Embryonic facial prominence (tissue), 1 donor: ENCODE results near the gene FNBP1L.

Experiments
- DNase-seq: peaks from one replicate; pipeline ENCODE4 v3.0.0-alpha.2; 2016; ENCODE audit errors: extremely low spot score

The FNBP1L gene

GRCh38 chr1:93489756-93490155 is 41.8 kb downstream of the FNBP1L start:
- no peak for DNase-seq

GRCh38 chr1:93490357-93490756 is 42.4 kb downstream of the FNBP1L start:
- no peak for DNase-seq

GRCh38 chr1:93495911-93496310 is 48.0 kb downstream of the FNBP1L start:
- no peak for DNase-seq

- no peak for DNase-seq
These were observed 48.6 kb downstream of the FNBP1L start for GRCh38 chr1:93496520-93496919.

GRCh38 chr1:93499075-93499474 is 51.2 kb downstream of the FNBP1L start:
- no peak for DNase-seq

- DNase-seq = no peak
These were observed 51.6 kb downstream of the FNBP1L start for GRCh38 chr1:93499533-93499932.

- DNase-seq = no peak
These were observed 52.4 kb downstream of the FNBP1L start for GRCh38 chr1:93500275-93500674.

GRCh38 chr1:93501399-93501798 is 53.5 kb downstream of the FNBP1L start:
- DNase-seq = no peak

- no peak for DNase-seq
These were observed 54.0 kb downstream of the FNBP1L start for GRCh38 chr1:93501829-93502369.

- no peak for DNase-seq
These were observed 54.7 kb downstream of the FNBP1L start for GRCh38 chr1:93502571-93502970.

- DNase-seq = no peak
These were observed 55.2 kb downstream of the FNBP1L start for GRCh38 chr1:93503163-93503562.

- DNase-seq = no peak
These were observed 55.9 kb downstream of the FNBP1L start for GRCh38 chr1:93503816-93504215.

GRCh38 chr1:93504247-93505033 is 56.5 kb downstream of the FNBP1L start:
- DNase-seq = no peak

GRCh38 chr1:93506126-93506525 is 58.2 kb downstream of the FNBP1L start:
- DNase-seq = no peak

GRCh38 chr1:93516164-93516563 is 68.2 kb downstream of the FNBP1L start:
- no peak for DNase-seq

GRCh38 chr1:93518516-93518915 is 70.6 kb downstream of the FNBP1L start:
- DNase-seq = no peak

- DNase-seq = no peak
These were observed 71.4 kb downstream of the FNBP1L start for GRCh38 chr1:93519199-93519829.

- DNase-seq = no peak
These were observed 73.7 kb downstream of the FNBP1L start for GRCh38 chr1:93521618-93522017.

- no peak for DNase-seq
These were observed 74.8 kb downstream of the FNBP1L start for GRCh38 chr1:93522721-93523120.

GRCh38 chr1:93525431-93525830 is 77.5 kb downstream of the FNBP1L start:
- no peak for DNase-seq

- DNase-seq = no peak
These were observed 78.5 kb downstream of the FNBP1L start for GRCh38 chr1:93526431-93526830.

GRCh38 chr1:93528412-93528811 is 80.5 kb downstream of the FNBP1L start:
- no peak for DNase-seq

- no peak for DNase-seq
These were observed 83.3 kb downstream of the FNBP1L start for GRCh38 chr1:93531193-93531592.
